GM21526 (cell line): Measurements from ENCODE around the gene DCLK1.

Experiments used
- ATAC-seq: cut with Tn5 transposase; IDR thresholded peaks from one replicate; pipeline ENCODE4 v1.9.1; 2021; ENCODE audit warnings: moderate library complexity; ENCODE audit not compliant: unreplicated experiment, low FRiP score

DCLK1 gene

GRCh38 chr13:35914662-35915061 is 216.5 kb downstream of the DCLK1 start:
- ATAC-seq = no peak

- no peak for ATAC-seq
Measured at GRCh38 chr13:35912841-35913240, 218.3 kb downstream of the DCLK1 start.

- ATAC-seq = no peak
Measured at GRCh38 chr13:35909837-35910540, 221.2 kb downstream of the DCLK1 start.

- no peak for ATAC-seq
Measured at GRCh38 chr13:35909091-35909490, 222.1 kb downstream of the DCLK1 start.

GRCh38 chr13:35908226-35908625 is 223.0 kb downstream of the DCLK1 start:
- ATAC-seq = no peak

- no peak for ATAC-seq
Measured at GRCh38 chr13:35906636-35907035, 224.5 kb downstream of the DCLK1 start.

GRCh38 chr13:35903075-35903474 is 228.1 kb downstream of the DCLK1 start:
- ATAC-seq = no peak

- no peak for ATAC-seq
Measured at GRCh38 chr13:35898041-35898440, 233.1 kb downstream of the DCLK1 start.

- ATAC-seq = no peak
Measured at GRCh38 chr13:35894636-35895035, 236.5 kb downstream of the DCLK1 start.

GRCh38 chr13:35892837-35893814 is 238.1 kb downstream of the DCLK1 start:
- no peak for ATAC-seq

GRCh38 chr13:35891507-35892441 is 239.4 kb downstream of the DCLK1 start:
- no peak for ATAC-seq

GRCh38 chr13:35889560-35889959 is 241.6 kb downstream of the DCLK1 start:
- no peak for ATAC-seq

GRCh38 chr13:35888981-35889380 is 242.2 kb downstream of the DCLK1 start:
- ATAC-seq = no peak

- no peak for ATAC-seq
Measured at GRCh38 chr13:35888457-35888883, 242.7 kb downstream of the DCLK1 start.

- ATAC-seq = no peak
Measured at GRCh38 chr13:35887115-35887666, 244.0 kb downstream of the DCLK1 start.

GRCh38 chr13:35886332-35887114 is 244.7 kb downstream of the DCLK1 start:
- no peak for ATAC-seq

GRCh38 chr13:35884211-35884760 is 246.9 kb downstream of the DCLK1 start:
- ATAC-seq = no peak

GRCh38 chr13:35882722-35883497 is 248.3 kb downstream of the DCLK1 start:
- no peak for ATAC-seq
